ENCODE results near the gene RIMBP2.

GRCh38 chr12:130742112-130742511, 26.0 kb upstream of the RIMBP2 start:
- TF ChIP-seq POLR2AphosphoS5 (IDR thresholded peaks at IDR 0.05; ENCODE audit: low read depth): no peak
- TF ChIP-seq CTCF (IDR thresholded peaks at IDR 0.05; ENCODE audit: insufficient read depth, low read length): no peak
- TF ChIP-seq REST (IDR thresholded peaks at IDR 0.05; ENCODE audit: insufficient replicate concordance, low read depth): no peak
- no peak for TF ChIP-seq SPI1 (IDR thresholded peaks at IDR 0.05; ENCODE audit: borderline replicate concordance, low read depth)
- TF ChIP-seq GABPA (IDR thresholded peaks at IDR 0.05; ENCODE audit: low read depth): no peak

Measured in HL-60 (cell line).